Left renal cortex interstitium (tissue), 4 donors: ENCODE results near the gene USP14. TPM values are rescaled to one million over a fixed set of nuclear protein-coding genes. Genes with fewer than 3 reads are reported as not detected.

ENCODE experiments used
- DNase-seq, 4 donors: peaks; one replicate each; pipeline ENCODE4 v3.0.0-alpha.2; 2013; ENCODE audit warnings: low read depth in 4 of 4, low spot score in 2 of 4, missing footprints in 1 of 4
- polyA plus RNA-seq, 4 donors: library from polyadenylated mRNA; unstranded; fragments of 120-200 nt; gene quantifications; one replicate each; pipeline ENCODE4 v1.2.1, GENCODE V29; 2013; ENCODE audit not compliant: insufficient read length in 4 of 4

The USP14 gene
- polyA plus RNA-seq, 4 donors, result 52.9 to 63.9 (median 59.5) TPM

DNA sequence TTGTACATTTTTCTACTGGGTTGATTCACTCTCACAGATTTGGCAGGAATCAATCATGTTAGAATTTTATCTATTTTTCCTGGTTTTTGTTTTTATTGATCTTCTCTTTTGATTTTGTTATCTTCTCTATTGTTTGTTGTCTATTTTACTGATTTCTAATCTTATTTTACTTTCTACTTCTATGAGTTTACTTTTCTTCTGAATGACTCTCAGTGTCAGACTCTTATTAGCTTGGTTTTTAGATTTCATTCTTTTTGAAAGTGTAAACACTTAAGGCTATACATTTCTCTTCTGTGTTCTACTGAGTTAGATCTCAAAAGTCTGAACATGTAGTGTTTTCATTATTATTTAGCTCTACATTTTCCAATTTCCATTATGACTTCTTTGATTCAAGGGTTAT lies 62.4 kb downstream of the USP14 start:
- DNase-seq, result no peak

DNA sequence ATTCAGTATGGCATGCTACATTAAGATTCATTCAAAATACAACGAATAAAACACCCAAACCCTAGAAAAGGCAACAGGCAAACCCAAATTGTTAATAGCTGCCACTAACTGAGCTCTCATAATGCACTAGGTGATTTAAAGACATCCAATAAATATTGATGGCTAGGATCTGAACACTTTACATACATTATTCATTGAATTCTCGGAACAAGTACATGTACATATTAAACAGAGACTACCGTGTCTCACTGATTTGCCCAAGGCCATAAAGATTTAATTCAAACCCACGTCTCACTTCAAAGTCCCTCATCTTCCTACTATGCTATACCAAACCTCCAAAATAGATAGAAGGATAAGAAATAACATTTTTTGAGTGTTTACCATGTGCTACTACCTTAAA lies 67.4 kb downstream of the USP14 start:
- DNase-seq, result no peak

DNA sequence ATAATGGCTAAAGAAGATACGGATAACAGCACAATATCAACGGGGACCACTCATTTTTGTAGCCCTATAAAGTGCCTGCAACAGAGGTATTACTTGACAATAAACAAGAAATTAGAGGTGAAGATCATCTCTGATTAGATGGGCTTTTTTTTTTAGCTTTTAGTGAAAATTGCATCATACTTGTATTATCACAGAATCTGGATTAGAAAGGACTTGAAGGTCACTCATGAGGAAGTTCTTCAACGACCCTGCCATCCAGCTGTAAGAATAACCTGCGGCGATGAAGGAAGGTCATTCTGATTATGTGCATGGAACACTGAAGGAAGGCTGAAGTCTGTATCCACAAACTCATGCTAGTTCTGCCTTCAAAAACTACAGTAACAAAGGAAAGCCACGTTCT lies 69.0 kb downstream of the USP14 start:
- DNase-seq, result no peak

- DNase-seq, result no peak
These were observed 69.5 kb downstream of the USP14 start for GRCh38 chr18:227902-228301.

GRCh38 chr18:228586-228985 lies 70.2 kb downstream of the USP14 start:
- no peak for DNase-seq

- no peak for DNase-seq
These were observed 73.2 kb downstream of the USP14 start for GRCh38 chr18:231563-231962.

GRCh38 chr18:240175-240574 lies 81.8 kb downstream of the USP14 start:
- DNase-seq, result no peak

GRCh38 chr18:245282-245847 lies 87.0 kb downstream of the USP14 start:
- no peak for DNase-seq

- DNase-seq, result no peak
These were observed 89.7 kb downstream of the USP14 start for GRCh38 chr18:248053-248452.

- DNase-seq, result no peak
These were observed 92.3 kb downstream of the USP14 start for GRCh38 chr18:250685-251084.

DNA sequence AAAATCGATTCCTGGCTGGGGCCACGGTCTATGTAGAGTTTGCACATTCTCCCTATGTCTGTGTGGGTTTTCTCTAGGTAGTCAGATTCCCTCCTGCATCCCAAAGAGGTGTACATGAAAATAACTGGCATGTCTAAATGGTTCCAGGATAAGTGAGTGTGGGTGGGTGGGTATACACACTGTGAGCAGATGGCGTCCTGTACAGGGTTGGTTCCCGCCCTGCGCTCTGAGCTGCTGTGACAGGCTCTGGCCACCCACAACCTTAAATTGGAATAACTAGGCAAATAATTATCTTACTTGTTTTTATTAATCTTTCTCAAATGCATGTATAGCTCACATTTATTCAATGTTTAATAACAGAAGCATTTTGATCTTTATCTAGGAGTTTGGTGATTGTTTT lies 93.2 kb downstream of the USP14 start:
- no peak for DNase-seq

- DNase-seq, result no peak
These were observed 94.8 kb downstream of the USP14 start for GRCh38 chr18:253121-253520.

DNA sequence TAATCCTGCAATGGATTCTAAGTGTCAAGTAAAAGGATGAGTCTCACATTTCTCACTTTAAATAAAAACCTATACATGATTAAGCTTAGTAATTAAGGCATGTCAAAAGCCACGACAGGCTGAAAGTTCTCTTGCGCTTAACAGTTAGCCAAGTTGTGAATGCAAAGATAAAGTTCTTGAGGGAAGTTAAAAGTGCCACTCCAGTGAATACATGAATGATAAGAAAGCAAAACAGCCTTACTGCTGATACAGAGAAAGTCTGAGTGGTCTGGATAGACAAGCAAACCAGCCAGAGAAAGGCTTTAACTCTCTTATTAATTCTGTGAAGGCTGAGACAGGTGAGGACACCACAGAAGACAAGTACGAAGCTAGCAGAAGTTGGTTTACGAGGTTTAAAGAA lies 96.8 kb downstream of the USP14 start:
- no peak for DNase-seq

- DNase-seq, result no peak
These were observed 102.2 kb downstream of the USP14 start for GRCh38 chr18:260547-260946.

- DNase-seq, result no peak
These were observed 103.2 kb downstream of the USP14 start for GRCh38 chr18:261398-262073.

Other genes with a start within 250 kb of the USP14 start
- gene TUBB8B, start 108.9 kb upstream of the USP14 start, polyA plus RNA-seq, result 1 to 10 TPM in 1 of 4 donors, under 1 TPM in 3; 0.52 to 1.4 (median 0.80) TPM
- gene THOC1, start 109.5 kb downstream of the USP14 start, polyA plus RNA-seq, result 100 to 1,000 TPM in 2 of 4 donors, 10 to 100 TPM in 2; 52.8 to 137 (median 84.1) TPM